Left colon (tissue), 2 donors: ENCODE data around the gene JUP. TPM values are rescaled to one million over a fixed set of nuclear protein-coding genes. Genes with fewer than 3 reads are reported as not detected.

Experiments
- ATAC-seq: fragments of 200-7000 bp; cut with Tn5 transposase; one replicate; pipeline ENCODE4 v1.9.1; 2020; ENCODE audit warnings: mild to moderate bottlenecking, moderate library complexity
- DNase-seq, 2 donors: peaks; one replicate each; pipeline ENCODE4 v3.0.0-alpha.2; 2020
- intact Hi-C, 2 donors: fragments of 100-400 bp; cut with DNase I in 1 of 2; cut with micrococcal nuclease in 1 of 2; formaldehyde crosslinking; loops; one replicate each; pipeline versions ENCODE4 v1.11.2 to v1.14.0; 2022; cut with DNase I, micrococcal nuclease
- total RNA-seq, 2 donors: library from RNA; stranded (reverse); fragmentation: NEBNext Ultra II Directional; extraction: Animal tissue kit (Norgen Biotek cat#: 25700); gene quantifications; one replicate each; pipeline ENCODE4 v1.2.1, GENCODE V29; 2021
- donor health status: DM: no; HTN: no; CAD: no.
- donor health status: DM: yes; HTN: yes; CAD: no.

The JUP gene
- total RNA-seq, 2 donors from 2014 or later = 343 to 345 TPM

DNA sequence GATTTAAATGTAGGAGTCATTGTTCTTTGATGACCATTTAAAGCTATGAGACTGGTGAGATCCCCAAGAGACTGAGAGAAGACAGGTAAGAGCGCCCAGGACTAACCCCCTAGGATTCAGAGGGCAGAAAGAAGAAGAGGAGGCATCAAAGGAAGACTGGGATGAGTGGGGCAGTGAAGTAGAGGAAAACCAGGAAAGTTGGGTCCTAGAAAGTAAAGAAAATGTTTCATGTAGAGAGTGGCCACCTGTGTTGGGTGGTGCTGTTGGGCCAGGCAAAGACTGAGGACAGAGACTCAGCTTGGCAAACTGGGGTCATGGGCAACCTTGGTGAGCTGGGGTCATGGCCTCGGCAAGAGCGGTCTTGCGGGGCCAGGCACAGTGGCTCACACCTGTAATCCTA, 50.8 kb downstream of the JUP start:
- DNase-seq (no peak), ATAC-seq (no peak)
- intact Hi-C loops = loop anchor here in 1 of 2 donors (10.0 kb wide), 1 partner anchor 69 kb away; no protein-coding TSS in a partner anchor

DNA sequence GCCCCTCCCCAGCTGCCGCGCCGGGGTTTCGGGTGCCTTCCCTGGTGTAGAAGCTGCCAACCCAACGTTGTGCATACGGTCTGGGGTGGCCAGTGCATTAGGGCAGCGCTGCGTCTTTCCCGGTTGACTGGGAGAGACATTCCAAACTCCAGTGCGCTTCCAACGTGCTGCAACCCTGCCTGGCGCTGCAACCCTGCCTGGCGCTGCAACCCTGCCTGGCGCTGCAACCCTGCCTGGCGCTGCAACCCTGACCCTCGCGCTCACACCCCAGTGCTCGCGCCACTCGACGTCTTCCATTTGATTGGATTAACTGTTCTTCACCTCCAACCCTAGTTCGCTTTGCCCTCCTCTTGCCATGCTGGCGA, 51.6 kb downstream of the JUP start:
- intact Hi-C loops = loop anchor here in 1 of 2 donors (10.0 kb wide), 1 partner anchor 70 kb away; no protein-coding TSS in a partner anchor
- ATAC-seq (peak; percentile 11), DNase-seq (no peak)

DNA sequence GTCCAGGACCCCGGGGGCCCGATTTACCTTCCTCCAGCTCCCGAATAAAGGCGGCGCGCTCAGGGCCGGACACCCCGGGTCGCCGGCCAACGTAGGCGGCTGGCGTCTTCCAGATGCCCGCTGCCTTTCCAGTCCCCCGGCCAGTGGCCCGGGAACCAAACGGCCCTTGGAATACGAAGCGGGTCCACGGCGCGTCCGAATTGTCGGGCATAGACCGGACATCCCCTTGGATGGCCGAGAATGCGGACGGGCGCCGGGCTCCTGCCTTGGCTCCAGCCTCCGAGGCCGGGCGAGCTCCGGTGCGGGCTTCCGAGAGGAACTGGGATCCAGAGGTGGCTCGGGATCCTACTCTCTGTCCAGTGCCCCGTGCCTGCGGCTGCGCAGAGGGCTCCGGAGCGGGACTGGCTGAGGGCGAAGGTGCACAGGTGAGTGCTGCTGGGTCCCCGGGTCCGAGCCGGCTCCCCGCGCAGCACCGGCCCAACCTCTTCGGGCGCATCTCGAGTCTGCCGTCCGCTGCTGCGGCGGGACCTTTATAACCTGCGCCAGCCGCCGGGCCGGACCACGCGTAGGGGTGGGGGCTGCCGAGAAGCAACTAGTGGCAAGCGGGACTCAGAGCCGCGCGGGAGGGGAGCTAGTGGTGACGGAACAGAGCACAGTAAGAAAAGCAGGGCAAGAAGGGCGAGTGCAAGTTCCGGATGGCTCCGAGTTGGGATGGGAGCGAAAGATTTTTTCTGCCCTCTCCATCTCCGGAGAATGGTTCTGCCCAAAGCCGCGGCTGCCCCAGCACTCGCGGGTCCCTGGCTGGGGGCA, 52.2 kb downstream of the JUP start, which contains the start of gene HAP1:
TSS of gene HAP1 (minus strand) at position 505 of the 810 bp plus-strand sequence. CDS start at position 496, 9 bp downstream.
- intact Hi-C loops = loop anchor here in 1 of 2 donors (10.0 kb wide), 1 partner anchor 70 kb away; no protein-coding TSS in a partner anchor
- ATAC-seq = peak; percentile 36
- DNase-seq = peak in 1 of 2 donors; percentile 32

DNA sequence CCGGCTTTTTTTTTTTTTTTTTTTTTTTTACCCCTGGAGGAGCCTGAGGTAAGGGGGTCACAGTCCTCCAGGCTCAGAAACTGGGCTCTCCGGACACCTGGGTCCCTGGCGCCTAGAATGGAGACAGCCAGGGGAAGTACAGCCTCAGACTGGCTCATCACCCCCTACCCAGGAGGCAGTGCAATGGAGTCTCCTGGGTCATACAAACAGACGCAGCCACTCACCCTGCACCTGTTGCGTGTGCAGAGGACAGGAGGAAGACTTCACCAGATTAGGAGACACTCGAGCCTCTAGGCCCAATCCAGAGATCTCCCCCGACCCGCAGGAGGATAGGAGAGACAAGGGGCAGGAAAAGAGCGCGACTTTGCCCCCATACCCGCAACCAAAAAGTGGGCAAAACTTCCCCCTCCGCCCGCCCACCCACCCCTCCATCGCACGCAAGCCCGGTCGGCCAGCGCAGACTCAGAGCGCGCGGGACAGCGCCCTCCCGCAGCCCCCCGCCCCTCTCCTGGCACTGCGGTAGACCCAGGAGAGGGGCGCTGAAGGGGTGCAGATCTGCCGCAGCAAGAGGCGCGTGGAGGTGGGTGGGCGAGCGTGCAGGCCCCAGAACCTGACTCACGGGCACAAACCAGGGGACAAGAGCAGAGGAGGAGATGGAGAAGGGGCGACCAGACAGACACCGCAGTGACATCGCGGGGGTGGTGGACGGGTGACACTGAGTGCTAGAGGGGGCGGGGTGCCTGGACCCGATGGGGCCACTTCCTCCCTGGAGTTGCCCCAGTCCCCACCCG, 53.0 kb downstream of the JUP start:
- no peak for DNase-seq
- intact Hi-C loops = loop anchor here in 1 of 2 donors (10.0 kb wide), 1 partner anchor 71 kb away; no protein-coding TSS in a partner anchor
- no peak for ATAC-seq

DNA sequence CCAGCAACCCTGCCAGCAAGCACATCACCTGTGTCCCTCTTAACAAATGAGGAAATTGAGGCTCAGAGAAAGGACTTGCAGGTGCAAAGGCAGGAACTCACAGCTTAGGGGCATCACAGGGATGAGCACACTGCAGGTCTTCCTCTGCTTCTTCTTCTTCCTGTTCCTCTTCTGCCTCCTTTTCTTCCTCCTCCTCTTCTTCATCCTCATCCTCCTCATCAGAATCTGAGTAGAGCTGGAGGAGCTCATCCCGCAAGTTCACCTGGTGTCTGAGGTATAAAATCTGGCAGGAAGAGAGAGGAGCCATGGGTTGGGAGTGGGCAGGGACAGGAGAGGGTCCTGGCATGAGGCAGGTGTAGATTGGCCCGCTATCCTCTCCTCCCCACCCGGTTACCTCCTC, 54.7 kb downstream of the JUP start:
- no peak for DNase-seq
- intact Hi-C loops = loop anchor here in 1 of 2 donors (10.0 kb wide), 1 partner anchor 73 kb away; no protein-coding TSS in a partner anchor
- no peak for ATAC-seq

DNA sequence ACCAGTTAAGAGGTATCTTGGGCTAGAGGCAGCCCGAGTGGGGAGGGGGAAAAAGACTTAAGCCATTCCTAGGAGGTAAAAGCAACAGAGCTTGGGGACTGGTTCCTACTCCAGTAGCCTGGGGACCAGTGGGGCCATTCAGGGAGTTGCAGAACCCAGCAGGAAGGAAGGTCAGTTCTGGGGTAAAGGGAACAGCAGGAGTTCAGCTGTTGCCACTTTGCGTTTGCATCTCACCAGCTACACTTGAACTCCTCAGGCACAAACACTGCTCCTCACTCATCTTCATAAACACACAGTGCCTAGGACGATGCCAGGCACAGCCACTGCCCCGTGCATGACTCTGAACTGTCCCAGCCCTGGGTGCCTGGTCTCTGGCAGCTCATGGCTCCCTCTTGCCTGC, 56.0 kb downstream of the JUP start:
- no peak for ATAC-seq
- intact Hi-C loops = loop anchor here in 1 of 2 donors (10.0 kb wide), 1 partner anchor 74 kb away; no protein-coding TSS in a partner anchor

DNA sequence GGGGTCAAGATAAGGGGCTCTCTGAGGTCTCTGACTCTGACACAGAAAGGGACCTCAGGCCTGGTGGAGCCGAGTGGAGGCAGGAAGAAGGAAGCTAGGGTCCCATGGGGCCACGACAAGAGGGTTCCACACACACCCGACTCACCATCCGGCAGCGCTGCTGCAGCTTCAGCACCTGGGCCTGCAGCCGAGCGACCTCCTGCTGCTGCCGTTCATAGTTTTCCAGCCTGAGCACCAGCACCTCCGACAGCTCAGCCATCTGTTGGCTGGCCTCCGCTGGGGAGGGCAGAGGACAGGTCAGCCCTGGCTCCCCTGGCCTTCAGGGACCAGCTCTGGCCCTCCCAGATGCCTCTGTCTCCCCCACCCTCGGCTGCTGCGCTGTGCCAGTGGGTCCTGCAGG, 58.5 kb downstream of the JUP start:
- intact Hi-C loops = no loop called here
- no peak for DNase-seq
- ATAC-seq = no peak

More for the DNA sequence above, 56.0 kb downstream of the JUP start:
- no peak for DNase-seq

DNA sequence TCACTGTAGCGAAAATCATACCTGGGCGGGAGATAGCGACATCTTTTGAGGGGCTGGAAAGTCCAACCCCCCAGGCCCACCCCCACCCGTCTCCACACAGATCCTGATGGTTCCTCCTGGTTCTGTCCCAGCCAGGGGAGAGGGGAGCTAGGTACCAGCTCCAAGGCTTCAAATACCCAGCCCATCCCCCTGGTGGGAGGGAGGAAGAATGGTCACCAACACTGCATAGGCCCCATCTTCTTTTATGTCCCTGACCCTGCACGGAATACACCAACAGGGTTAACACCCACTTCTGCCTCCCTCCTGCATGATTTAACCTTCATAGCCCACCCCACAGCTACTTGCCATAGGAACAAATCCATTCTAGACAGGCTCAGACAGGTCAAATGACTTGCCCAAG, 61.4 kb downstream of the JUP start:
- intact Hi-C loops = no loop called here
- ATAC-seq (no peak), DNase-seq (no peak)

DNA sequence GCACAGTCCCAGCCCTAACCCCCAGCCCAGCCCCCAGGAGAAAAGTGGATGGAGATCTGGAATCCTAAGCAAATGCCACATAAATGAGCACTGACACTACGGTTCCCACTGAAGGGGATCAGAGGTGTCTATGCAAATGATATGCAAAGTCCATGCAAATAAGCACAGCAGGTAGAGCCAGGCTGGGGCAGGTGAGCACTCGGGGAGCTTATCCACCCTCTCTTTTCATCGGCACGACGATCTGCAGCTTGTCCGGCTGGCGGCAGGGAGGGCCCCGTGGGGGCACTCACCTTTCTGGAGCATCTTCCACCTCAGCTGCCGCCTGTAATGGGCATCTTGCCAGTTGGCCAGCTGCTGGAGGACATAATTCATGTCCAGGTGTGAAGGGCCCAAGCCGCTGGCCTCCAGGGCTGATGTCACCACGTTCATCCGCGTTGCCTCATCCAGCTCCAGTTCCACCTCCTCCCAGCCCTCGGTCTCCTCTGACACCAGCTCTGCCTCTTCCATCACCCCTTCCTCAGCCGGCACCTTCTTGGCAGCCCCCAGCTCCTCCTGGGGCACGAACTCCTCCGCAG, 61.9 kb downstream of the JUP start:
- intact Hi-C loops = no loop called here
- ATAC-seq = no peak
- no peak for DNase-seq

DNA sequence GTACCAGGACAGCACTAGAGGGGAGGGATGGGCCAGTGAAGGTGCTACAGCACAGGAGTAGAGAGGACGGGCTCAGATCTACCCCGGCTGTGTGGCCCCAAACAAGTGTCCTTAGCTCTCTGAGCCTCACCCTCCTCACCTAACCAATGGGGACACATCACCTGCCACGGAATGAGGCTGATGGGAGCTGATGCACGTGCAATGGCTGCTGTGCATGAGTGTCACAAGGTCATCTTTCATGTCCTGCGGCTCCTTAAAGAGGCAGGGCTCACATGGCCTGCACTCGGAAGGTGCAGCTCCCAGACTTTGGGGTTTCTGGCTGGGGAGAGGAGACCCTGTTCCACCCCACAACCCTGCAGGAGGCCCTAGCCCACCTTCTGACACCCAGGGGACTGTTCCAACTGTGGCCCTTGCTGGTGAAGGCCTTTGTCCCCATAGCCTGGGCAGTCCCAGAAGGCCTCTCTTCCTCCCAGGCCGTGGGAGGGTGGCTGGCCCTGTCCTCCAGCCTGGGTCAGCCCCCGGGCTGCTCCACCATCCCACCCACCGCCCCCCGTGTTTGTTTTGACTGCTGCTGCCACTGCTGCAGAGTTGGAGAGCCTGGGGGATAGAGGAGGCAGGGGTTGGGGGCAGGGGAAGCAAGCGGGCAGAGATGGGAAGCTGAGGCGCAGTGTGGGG, 62.6 kb downstream of the JUP start:
- ATAC-seq = no peak
- intact Hi-C loops = no loop called here
- DNase-seq = no peak

DNA sequence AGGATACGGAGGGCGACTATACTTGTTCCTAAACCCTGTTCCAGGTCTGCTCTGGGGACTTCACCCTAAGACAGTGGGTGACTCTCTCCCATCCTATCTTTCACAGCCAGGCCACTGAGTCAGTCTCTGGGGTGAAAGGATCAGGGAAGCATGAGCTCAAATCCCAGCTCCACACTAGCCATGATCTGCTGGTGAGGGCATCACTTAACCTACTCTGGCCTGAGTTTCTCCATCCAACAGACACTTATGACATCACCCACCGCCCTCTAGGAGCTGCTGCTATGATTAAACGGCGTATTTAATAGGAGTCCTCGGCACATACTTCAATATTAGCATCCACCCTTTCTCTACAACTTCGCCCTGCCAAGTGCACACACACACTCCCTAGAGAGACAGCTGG, 64.3 kb downstream of the JUP start:
- intact Hi-C loops = no loop called here
- no peak for DNase-seq
- no peak for ATAC-seq

DNA sequence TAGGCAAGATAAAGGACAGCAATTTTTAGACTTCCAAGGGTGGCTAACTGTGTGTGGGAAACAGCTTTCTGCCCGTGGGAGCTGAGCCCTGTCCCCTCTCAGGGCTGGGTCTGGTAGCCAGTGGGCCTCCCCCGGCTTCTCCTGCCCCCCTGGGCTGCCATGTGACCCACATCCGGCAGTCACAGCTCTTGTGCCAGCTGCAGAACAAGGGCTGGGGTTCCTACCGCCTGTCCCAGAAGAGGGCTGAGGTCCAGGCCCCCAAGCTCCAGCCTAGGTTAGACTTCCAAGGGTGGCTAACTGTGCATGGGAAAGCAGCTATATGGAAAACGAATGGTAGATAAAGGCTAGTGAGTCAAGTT, 68.2 kb downstream of the JUP start:
- intact Hi-C loops = no loop called here
- ATAC-seq (no peak), DNase-seq (no peak)

DNA sequence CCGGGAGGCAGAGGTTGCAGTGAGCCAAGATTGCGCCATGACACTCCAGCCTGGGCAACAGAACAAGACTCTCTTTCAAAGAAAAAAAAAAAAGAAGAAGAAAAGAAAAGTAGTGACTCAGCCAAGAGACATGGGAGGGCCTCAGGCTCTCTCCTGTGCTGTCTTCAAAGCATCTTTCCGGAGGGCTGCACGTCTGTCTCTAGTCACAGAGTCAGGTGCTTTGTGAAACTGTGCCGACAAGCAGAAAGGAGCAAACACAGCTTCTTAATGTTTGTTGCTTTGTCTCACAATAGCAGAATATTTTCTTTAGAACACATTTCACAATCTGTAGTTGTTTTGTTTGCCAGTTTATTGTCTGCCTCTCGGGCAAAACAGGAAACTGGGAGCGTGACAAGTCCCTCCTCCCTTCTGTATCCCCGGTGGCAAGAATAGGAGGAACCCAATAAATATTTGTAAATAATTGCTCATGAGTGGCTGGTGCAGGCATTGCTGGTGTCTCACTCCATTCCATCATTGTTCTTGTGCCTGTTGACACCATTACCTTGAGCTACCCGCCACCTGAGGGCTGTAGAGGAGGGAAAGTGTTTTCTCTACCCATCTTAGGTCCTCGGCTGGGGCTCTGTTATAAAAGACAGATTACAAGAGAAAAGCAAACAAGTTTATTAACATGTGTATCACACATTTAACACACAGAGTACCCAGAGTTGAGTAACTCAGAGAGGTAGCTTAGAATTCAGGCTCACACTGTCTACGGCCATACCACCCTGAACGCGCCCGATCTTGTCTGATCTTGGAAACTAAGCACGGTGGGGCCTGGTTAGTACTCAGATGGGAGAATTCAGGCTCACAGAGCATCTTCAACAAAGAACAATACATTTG, 68.9 kb downstream of the JUP start:
- no peak for ATAC-seq
- intact Hi-C loops = no loop called here

DNA sequence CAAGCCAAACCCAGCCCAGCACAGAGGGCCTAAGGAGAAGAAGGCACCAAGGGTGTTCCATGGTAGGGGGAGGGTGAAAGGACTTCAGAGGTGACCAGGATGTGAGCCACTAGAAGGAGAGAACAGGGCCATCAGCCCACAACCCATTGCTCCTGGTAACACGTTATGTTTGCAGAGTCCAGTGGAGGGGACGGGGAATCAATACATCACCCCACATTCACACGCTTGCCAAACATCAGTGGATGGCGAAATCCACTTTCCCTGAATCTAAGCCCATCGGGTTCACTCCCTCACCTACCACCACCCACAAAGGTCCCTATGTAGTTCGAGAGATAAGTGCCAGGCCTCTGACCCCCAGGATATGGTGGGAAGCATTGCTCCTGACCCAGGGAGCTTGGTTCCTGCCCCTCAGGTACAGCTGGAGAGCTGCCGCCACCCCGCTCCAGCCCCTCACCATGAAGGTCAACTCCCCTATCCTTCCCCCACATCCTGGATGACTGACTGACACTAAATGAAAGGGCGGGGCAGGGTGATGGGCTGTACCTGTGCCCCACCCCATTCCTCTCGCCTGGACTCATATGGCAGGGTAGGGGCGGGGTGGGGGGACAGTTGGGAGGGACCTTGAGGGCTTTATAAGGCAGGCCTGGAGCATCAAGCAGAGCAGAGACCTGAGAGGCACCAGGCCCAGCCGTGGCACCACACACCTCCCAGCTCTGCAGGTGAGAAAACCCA, 74.7 kb downstream of the JUP start, which contains the start of gene GAST:
TSS of gene GAST (plus strand) at position 663 of the 732 bp plus-strand sequence. CDS start 3,106 bp downstream, outside the sequence.
- intact Hi-C loops = no loop called here
- ATAC-seq (no peak), DNase-seq (no peak)

More for the DNA sequence above, 68.9 kb downstream of the JUP start:
- no peak for DNase-seq

DNA sequence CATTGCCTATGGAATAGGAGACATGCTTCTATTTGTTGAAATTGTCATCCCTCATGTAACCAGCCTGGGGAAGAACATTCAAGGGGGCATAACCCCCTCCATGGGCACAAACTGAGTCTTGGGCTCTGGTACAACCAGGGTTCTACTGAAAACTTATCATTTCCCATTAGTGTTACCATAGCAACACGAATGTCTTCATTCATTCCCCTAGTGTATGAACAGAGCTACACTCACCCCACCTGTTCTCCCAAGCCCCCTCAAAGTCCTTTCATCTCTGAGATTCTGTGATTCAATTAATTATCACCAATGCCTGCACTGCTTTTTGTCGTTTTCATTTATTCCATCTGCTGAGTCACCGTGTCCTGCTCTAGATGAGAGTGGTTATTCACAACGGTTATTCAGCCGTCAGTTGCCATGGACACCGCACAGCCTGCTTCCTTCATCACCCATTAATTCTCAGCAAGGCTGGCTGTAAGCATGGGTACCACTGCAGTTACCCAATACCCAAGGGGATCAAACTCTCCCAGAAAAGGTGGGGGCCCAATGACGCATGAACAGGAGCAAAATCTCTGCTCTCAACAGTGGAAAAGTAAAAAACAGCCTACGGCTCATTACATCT, 75.9 kb downstream of the JUP start:
- DNase-seq (no peak), ATAC-seq (no peak)
- intact Hi-C loops = no loop called here

DNA sequence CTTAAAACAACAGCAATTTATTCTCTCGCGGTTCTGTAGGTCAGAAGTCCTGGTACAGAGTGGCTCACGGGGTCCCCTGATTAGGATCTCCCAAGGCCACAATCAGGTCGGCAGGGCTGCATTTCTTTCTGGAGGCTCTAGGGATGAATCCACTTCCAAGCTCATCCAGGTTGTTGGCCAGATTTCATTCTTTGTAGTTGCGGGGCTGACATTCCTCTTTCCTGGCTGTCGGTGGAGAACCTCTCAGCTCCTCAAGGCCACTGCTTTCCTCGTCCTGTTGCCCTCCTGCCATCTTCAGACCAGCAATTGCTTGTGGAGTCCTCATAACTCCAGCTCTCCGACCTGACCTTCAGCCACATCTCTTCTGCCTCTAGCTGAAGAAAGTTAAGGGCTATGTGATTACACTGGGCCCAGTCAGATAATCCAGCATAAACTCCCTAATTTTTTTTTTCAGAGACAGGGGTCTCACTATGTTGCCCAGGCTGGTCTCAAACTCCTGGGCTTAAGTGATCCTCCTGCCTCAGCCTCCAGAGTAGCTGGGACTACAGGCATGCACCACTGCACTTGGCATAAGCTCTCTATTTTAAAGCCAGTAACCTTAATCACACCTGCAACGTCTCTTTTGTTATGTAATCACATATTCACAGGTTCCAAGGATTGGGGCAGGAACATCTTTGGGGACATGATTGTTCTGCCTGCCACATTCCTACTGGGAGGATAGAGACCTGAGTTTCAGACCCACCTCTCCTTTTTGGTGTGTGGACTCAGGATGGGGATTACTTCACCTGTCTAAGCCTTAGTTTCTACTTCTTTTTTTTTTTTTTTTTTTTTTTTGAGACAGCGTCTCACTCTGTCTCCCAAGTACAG, 78.5 kb downstream of the JUP start:
- no peak for ATAC-seq
- intact Hi-C loops = no loop called here
- no peak for DNase-seq
